Inferior parietal cortex (tissue), 1 donor: ENCODE results near the gene CCDC6.
"Not testable (repeated sequence)": the region's sequence is repeated elsewhere in the genome, so short reads cannot be mapped to it uniquely, and the experiment has no call there.

Experiments used
- DNase-seq: peaks from one replicate; pipeline ENCODE4 v3.0.0-alpha.2; 2016; ENCODE audit errors: extremely low spot score

Gene CCDC6

GRCh38 chr10:59812519-59813122 is 93.7 kb downstream of the CCDC6 start:
- no peak for DNase-seq

GRCh38 chr10:59809644-59809974 is 96.7 kb downstream of the CCDC6 start:
- no peak for DNase-seq

- DNase-seq, result peak; percentile 77
Observed at GRCh38 chr10:59808896-59809643, 97.3 kb downstream of the CCDC6 start.

GRCh38 chr10:59807629-59808620 is 98.4 kb downstream of the CCDC6 start:
- DNase-seq, result no peak

- DNase-seq, result no peak
Observed at GRCh38 chr10:59805014-59805413, 101.3 kb downstream of the CCDC6 start.

GRCh38 chr10:59804220-59804619 is 102.1 kb downstream of the CCDC6 start:
- DNase-seq, result no peak

GRCh38 chr10:59803714-59804113 is 102.6 kb downstream of the CCDC6 start:
- no peak for DNase-seq

GRCh38 chr10:59801171-59801570 is 105.2 kb downstream of the CCDC6 start:
- no peak for DNase-seq

GRCh38 chr10:59799421-59799820 is 106.9 kb downstream of the CCDC6 start:
- DNase-seq, result no peak

- no peak for DNase-seq
Observed at GRCh38 chr10:59793919-59794318, 112.4 kb downstream of the CCDC6 start.

GRCh38 chr10:59792812-59793211 is 113.5 kb downstream of the CCDC6 start:
- DNase-seq, result no peak

GRCh38 chr10:59791601-59792000 is 114.8 kb downstream of the CCDC6 start:
- no peak for DNase-seq

- DNase-seq, result not testable (repeated sequence)
Observed at GRCh38 chr10:59790080-59790479, 116.3 kb downstream of the CCDC6 start.

- not testable (repeated sequence) for DNase-seq
Observed at GRCh38 chr10:59788914-59789313, 117.4 kb downstream of the CCDC6 start.

GRCh38 chr10:59787032-59787431 is 119.3 kb downstream of the CCDC6 start:
- DNase-seq, result not testable (repeated sequence)

GRCh38 chr10:59785476-59785875 is 120.9 kb downstream of the CCDC6 start:
- not testable (repeated sequence) for DNase-seq

GRCh38 chr10:59781511-59781910 is 124.8 kb downstream of the CCDC6 start:
- DNase-seq, result no peak

- DNase-seq, result no peak
Observed at GRCh38 chr10:59779756-59780533, 126.4 kb downstream of the CCDC6 start.

- no peak for DNase-seq
Observed at GRCh38 chr10:59774451-59774850, 131.9 kb downstream of the CCDC6 start.

- no peak for DNase-seq
Observed at GRCh38 chr10:59773088-59773487, 133.3 kb downstream of the CCDC6 start.

GRCh38 chr10:59771162-59771807 is 135.1 kb downstream of the CCDC6 start:
- DNase-seq, result no peak
